Activated T-helper 1 cell treated with anti-CD3 and anti-CD28 coated beads, Interleukin-12 subunit alpha, Interleukin-12 subunit beta, Interleukin-2, Interleukin-4 antibody, amounts not matched to agents 30 ng/mL and 10 ng/mL and 1 ng/mL, durations not matched to agents 14 hours and 24 hours and 36 hours (primary cell): ENCODE measurements around the gene WDR48. TPM values are rescaled to one million over a fixed set of nuclear protein-coding genes. Genes with fewer than 3 reads are reported as not detected.
A peak's percentile ranks its signal among the peaks of the same experiment; 100 is the strongest.

Source experiments
- DNase-seq: peaks from one replicate; pipeline ENCODE4 v3.0.0; 2021; ENCODE audit warnings: low spot score
- H3K27ac Mint-ChIP-seq: one replicate; pipeline ENCODE4 v1.8.0; 2021; ENCODE audit warnings: mild to moderate bottlenecking, mixed read lengths
- H3K27me3 Mint-ChIP-seq: one replicate; pipeline ENCODE4 v1.8.0; 2022; ENCODE audit warnings: mild to moderate bottlenecking, moderate library complexity, mixed read lengths; ENCODE audit not compliant: insufficient read depth
- H3K36me3 Mint-ChIP-seq: one replicate; pipeline ENCODE4 v1.8.0; 2021; ENCODE audit warnings: low read depth, mixed read lengths
- H3K4me1 Mint-ChIP-seq: one replicate; pipeline ENCODE4 v1.8.0; 2021; ENCODE audit warnings: low read depth, mixed read lengths
- H3K4me3 Mint-ChIP-seq: one replicate; pipeline ENCODE4 v1.8.0; 2021; ENCODE audit warnings: mild to moderate bottlenecking, moderate library complexity, mixed read lengths
- H3K9me3 Mint-ChIP-seq: one replicate; pipeline ENCODE4 v1.8.0; 2021; ENCODE audit warnings: mixed read lengths
- intact Hi-C: fragments of 100-400 bp; cut with micrococcal nuclease; formaldehyde crosslinking; loops from one replicate; pipeline ENCODE4 v1.15.1; 2024
- total RNA-seq: library from RNA; stranded (reverse); gene quantifications from 2 replicates; pipeline ENCODE4 v1.2.3, GENCODE V29; 2022

WDR48 gene
- total RNA-seq, 1 donor from 2014 or later, result 40.6 TPM

DNA sequence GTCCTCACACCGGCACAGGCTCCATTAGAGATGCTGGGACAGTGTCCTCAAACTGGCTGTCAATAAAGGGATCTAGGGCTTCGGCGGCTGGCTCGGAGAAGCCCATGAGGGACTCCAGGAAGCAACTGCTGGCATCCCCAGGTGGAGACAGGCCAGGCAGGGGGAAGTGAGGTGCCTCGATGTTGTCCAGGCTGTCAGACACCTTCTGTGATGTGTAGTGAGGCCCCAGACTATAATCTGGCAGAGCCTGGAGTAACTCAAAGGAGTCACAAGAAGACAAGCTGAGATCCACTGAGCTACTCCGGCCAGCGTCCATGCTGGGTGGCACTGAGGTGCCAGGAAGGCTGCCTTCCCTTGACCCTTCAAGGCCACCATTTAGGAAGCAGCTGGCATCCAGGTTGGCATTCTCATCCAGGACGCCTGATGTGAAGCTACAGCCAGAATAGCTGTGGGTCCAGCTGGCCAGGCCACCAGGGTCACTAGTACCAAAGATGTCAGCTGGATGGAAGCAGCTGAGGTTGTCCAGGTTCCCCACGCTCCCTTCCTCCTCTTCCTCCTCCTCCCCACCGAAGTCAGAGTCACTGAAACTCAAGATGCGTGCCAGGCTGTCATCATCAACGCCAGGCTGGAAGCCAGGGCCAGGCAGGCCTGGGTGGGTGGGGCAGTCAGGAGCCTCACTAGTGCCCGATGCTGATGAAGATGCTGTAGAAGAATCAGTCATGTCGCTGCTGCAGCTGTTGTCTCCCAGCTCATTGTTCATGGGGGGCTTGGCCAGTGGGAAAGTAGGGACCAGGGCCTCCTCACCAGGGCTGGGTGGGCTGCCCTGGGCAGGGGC lies 91.5 kb downstream of the WDR48 start:
- Mint-ChIP-seq H3K27me3 (no peaks in the 10 kb centered on the region), H3K27ac (no peak overlapping the region), H3K4me1 (peaks cover 56% of the 10 kb centered on the region), H3K4me3 (no peak overlapping the region), H3K36me3 (peaks cover 62% of the 10 kb centered on the region), H3K9me3 (no peaks in the 10 kb centered on the region)
- DNase-seq, result no peak
- intact Hi-C loops, result no loop called here

- Mint-ChIP-seq H3K27me3 (no peaks in the 10 kb centered on the region), H3K27ac (no peak overlapping the region), H3K36me3 (peaks cover 67% of the 10 kb centered on the region), H3K4me3 (no peak overlapping the region), H3K4me1 (peaks cover 56% of the 10 kb centered on the region), H3K9me3 (no peaks in the 10 kb centered on the region)
- intact Hi-C loops, result no loop called here
- DNase-seq, result no peak
These were observed 92.4 kb downstream of the WDR48 start for GRCh38 chr3:39144095-39144747.

GRCh38 chr3:39144748-39145380 lies 93.0 kb downstream of the WDR48 start:
- H3K36me3 Mint-ChIP-seq, result peaks cover 73% of the 10 kb centered on the region
- no peak for DNase-seq
- H3K4me3 Mint-ChIP-seq, result no peak overlapping the region
- no peak overlapping the region for H3K27ac Mint-ChIP-seq
- H3K4me1 Mint-ChIP-seq, result peaks cover 56% of the 10 kb centered on the region
- no peaks in the 10 kb centered on the region for H3K27me3 Mint-ChIP-seq
- intact Hi-C loops, result no loop called here
- H3K9me3 Mint-ChIP-seq, result no peaks in the 10 kb centered on the region

GRCh38 chr3:39146083-39146501 lies 94.3 kb downstream of the WDR48 start:
- Mint-ChIP-seq H3K4me3 (no peak overlapping the region), H3K9me3 (no peaks in the 10 kb centered on the region), H3K4me1 (peaks cover 65% of the 10 kb centered on the region), H3K27ac (peak overlapping the region; percentile 97), H3K27me3 (no peaks in the 10 kb centered on the region), H3K36me3 (peaks cover 76% of the 10 kb centered on the region)
- intact Hi-C loops, result no loop called here
- no peak for DNase-seq

Other genes with a start within 250 kb of the WDR48 start
- not detected in 2 replicates for gene SCN10A, start 235.8 kb upstream of the WDR48 start, total RNA-seq
- 0.05 TPM in 1 of 2 replicates, not detected in the other for gene SCN11A, start 72 bp upstream of the WDR48 start, total RNA-seq
- gene GORASP1, start 55.6 kb downstream of the WDR48 start, total RNA-seq, result 26.6 and 35.6 TPM in 2 replicates
- 0.83 and 1.0 TPM in 2 replicates for gene TTC21A, start 55.7 kb downstream of the WDR48 start, total RNA-seq
- 33.4 and 34.3 TPM in 2 replicates for gene CSRNP1, start 101.6 kb downstream of the WDR48 start, total RNA-seq
- 2.4 and 3.0 TPM in 2 replicates for gene XIRP1, start 140.6 kb downstream of the WDR48 start, total RNA-seq
- gene CX3CR1, start 228.0 kb downstream of the WDR48 start, total RNA-seq, result 0.44 and 0.64 TPM in 2 replicates